ENCODE data around the gene COG4.

COG4 gene

DNA sequence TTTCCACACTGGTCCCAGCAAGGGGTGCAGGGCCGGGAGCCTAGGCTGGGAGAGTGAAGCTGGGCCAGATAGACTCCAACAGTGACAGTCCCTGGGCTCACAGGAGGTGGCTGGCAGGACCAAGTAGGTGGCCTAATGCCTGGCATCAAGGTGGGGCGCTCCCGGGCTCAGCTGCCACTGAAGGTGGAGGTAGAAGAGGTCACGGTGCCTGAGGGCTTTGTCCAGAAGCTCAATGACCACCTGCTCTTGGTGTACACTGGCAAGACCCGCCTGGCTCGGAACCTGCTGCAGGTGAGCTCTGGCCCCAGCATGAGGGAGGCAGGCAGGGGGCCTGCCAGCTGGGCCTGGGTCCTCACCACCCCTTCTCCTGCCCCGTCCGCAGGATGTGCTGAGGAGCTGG is 45.2 kb downstream of the COG4 start:
- no peak for DNase-seq

DNA sequence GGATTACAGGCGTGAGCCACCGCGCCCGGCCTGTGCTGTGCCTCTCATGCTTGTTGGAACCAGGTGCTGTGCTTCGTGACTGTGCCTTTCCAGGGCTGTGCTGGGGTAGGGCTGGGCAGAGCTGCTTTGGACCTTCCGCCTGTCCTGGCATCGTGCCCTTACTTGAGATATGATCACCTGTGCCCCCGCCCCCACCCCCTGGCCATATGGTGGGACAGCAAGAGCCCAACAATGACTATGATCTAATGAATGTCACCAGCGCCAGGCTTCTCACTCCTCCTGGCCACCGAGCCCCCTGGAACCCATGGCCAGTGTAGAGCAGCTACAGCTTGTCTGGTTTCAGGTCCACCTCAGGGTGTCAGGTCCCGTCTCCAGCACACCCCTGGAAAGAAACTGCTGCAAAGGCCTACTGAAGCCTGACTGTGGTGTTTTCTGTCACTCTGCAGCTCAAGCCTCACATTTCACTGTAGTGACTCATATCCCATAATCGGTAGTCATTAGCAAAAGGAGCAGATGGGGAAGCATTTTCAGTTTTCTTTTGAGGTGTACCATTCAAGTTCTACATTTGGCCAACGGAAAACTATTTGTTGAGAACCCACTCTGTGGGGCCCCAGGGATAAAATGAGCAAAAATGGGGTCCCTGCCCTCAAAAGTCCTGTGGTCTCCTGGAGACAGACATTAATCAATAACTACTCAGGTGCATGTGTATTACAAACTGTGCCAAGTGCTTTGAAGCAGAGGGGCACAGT is 46.9 kb downstream of the COG4 start:
- DNase-seq = no peak

- DNase-seq = no peak
Measured at GRCh38 chr16:70475054-70475871, 48.1 kb downstream of the COG4 start.

DNA sequence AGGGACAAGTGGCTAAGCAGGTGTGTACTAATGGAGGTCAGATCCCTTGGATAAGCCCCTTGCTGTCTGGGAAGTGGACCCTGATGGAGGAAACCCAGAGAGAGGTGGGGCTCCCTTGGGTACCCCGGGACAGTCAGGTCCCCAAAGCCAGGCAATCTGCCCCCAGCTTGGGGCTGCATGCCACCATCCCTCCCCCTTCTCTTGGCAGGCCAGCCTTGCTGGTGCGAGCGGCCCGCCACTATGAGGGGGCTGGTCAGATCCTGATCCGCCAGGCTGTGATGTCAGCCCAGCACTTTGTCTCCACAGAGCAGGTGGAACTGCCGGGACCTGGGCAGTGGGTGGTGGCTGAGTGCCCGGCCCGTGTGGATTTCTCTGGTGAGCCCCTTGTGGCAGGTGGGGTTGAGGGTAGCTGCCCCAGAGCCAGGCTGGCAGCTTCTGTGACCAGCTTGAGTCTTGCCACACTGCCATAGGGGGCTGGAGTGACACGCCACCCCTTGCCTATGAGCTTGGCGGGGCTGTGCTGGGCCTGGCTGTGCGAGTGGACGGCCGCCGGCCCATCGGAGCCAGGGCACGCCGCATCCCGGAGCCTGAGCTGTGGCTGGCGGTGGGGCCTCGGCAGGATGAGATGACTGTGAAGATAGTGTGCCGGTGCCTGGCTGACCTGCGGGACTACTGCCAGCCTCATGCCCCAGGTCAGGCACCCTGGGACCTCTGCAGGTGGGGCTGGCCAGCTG is 48.9 kb downstream of the COG4 start:
- no peak for DNase-seq

DNA sequence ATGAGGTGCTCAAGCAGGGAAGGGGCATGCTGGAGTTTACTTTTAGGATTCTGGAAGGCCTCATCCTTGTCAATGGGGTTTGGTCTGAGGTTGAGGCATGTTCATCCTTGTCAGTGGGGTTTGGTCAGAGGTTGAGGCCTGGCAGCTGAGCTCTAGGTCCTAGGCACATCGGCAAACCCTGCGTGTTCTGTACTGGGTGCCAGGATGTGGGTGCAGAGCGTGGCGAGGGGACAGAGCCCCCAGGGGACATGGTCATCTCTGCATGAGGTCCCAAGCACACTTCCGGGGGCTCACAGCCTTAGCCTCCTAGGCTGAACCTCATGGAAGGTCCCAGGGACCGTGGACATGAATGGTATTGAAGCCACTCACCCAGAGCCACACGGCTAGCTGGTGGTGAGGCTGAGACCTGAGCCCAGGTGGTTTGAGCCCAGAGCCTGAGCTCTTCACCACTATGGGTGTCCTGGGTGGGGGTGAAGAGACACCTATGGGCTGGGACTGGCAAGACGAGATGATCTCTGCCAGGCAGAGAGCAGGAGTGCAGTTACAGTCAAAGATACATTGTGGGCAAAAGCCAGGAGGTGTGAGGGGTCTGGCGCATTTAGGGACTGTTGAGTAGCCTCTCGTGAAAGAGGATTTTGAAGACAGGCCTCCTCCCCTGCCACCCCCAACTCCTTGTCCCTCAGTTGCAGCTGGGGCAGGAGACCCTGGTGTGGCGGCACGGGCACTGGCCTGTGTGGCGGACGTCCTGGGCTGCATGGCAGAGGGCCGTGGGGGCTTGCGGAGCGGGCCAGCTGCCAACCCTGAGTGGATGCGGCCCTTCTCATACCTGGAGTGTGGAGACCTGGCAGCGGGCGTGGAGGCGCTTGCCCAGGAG is 49.7 kb downstream of the COG4 start:
- DNase-seq = no peak

DNA sequence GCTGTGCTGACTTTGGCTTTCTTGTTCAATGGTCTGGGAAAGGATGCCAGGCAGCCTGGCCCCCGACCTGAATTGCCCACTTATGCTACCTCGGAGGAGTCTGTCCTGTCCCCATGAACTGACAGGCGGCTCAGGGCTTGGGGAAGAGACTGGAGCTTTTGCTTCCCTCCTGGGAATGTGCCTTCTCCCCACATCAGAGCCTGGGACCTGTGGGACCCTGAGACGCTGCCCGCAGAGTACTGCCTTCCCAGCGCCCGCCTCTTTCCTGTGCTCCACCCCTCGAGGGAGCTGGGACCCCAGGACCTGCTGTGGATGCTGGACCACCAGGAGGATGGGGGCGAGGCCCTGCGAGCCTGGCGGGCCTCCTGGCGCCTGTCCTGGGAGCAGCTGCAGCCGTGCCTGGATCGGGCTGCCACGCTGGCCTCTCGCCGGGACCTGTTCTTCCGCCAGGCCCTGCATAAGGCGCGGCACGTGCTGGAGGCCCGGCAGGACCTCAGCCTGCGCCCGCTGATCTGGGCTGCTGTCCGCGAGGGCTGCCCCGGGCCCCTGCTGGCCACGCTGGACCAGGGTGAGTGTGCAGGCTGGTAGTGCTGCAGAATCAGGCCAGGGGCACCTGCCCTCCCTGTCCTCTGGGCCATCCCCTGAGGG is 50.4 kb downstream of the COG4 start:
- no peak for DNase-seq

DNA sequence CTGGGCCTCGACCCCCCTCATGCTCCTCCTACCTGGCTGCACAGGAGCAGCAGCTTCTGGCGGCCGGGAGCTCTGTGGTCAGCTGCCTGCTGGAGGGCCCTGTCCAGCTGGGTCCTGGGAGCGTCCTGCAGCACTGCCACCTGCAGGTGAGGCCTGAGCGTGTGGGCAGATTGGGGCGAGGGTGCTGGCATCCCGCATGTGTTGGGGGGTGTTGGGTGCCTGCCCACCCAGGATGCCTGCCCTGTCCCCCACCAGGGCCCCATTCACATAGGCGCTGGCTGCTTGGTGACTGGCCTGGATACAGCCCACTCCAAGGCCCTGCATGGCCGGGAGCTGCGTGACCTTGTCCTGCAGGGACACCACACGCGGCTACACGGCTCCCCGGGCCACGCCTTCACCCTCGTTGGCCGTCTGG is 52.4 kb downstream of the COG4 start:
- DNase-seq = no peak

GRCh38 chr16:70470141-70470926 is 53.0 kb downstream of the COG4 start:
- DNase-seq = no peak

GRCh38 chr16:70468776-70469525 is 54.4 kb downstream of the COG4 start:
- DNase-seq = no peak

DNA sequence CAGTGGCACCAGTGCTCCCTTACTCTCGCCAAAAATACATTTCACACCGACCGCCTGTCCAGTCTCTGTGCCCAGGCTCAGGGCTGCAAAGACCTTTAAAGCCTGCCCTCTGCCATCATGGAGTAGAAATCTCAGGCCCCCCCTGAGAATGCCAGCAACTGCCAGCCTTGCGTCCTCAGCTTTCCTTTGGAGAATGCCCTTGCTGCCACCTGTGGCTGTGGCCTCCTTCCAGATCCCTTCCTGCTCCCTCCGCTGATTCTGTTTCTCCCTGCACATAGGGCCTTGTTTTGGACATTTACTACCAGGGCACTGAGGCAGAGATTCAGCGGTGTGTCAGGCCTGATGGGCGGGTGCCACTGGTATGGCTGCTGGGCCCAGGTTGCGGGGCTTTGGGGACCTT is 55.7 kb downstream of the COG4 start:
- DNase-seq = no peak

DNA sequence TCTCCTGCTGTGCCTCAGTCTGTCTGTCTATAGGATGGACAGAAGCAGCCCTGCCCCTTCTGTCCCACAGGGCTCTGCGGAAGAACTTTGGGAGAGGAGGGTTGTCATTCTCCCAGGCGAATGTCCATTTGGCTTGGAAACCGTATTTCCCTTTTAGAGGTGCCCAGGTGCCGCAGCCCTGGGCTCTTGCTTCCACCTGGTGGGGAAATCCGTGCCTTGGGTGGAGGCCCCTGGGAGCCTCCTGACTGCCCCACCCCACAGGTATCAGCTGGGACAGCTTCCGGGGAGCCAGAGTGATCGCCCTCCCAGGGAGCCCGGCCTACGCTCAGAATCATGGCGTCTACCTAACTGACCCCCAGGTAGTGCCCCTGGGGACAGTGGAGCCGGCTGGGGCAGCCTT is 56.2 kb downstream of the COG4 start:
- DNase-seq = no peak

DNA sequence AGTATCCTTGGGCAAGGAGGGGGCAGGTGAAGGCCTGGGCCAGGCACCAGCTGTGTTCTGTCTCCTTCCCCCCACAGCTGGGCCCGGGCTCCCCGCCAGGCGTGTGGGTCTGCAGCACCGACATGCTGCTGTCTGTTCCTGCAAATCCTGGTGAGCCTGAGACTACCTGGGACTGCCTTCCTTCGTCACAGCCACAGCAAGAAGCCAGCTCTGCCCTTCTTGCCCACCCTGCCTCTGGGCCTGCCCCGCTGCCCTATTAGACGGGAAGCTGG is 56.6 kb downstream of the COG4 start:
- DNase-seq = no peak

- DNase-seq = no peak
Measured at GRCh38 chr16:70465999-70466804, 57.2 kb downstream of the COG4 start.

- DNase-seq = no peak
Measured at GRCh38 chr16:70463235-70463634, 60.1 kb downstream of the COG4 start.

GRCh38 chr16:70460737-70461261 is 62.6 kb downstream of the COG4 start:
- DNase-seq = no peak

DNA sequence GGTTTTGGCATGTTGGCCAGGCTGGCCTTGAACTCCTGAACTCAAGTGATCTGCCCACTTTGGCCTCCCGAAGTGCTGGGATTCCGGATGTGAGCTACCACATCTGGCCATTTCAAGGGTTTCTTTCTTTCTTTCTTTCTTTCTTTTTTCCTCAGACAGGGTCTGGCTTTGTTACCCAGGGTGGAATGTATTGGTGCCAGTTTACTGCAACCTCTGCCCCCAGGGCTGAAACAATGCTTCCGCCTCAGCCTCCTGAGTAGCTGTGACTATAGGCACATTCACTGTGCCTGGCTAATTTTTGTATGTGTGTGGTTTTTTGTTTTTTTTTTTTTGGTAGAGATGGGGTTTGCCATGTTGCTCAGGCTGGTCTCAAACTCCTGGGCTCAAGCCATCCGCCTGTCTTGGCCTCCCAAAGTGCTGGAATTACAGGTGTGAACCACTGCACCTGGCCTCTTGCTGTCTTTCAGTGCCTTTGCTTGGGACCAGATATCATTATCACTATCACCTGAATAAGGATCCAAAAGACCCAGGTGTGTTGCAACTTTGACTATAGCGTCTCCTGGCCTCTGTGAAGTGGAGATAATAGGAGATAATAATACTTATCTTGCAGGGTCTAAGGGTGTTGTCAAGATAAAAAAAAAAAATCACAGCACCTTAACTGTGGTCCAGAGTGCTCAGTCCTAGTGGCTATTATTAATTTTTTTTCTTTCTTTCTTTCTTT is 65.7 kb downstream of the COG4 start:
- DNase-seq = no peak

GRCh38 chr16:70455910-70456309 is 67.4 kb downstream of the COG4 start:
- no peak for DNase-seq

GRCh38 chr16:70454222-70455034 is 68.9 kb downstream of the COG4 start, which contains the start of gene FCSK:
FCSK (plus strand) TSS chr16:70454595; CDS start chr16:70463191, 8,596 bp downstream.
- DNase-seq = peak; percentile 82

All from activated T-cell treated with anti-CD3 and anti-CD28 coated beads, Interleukin-2, amount 50 U/mL, for 1 hour (primary cell).